ENCODE measurements around the gene AKAP13. TPM values are rescaled to one million over a fixed set of nuclear protein-coding genes. Genes with fewer than 3 reads are reported as not detected.

Gene AKAP13
- polyA plus RNA-seq, 5 donors = 73.8 to 98.5 (median 87.9) TPM

DNA sequence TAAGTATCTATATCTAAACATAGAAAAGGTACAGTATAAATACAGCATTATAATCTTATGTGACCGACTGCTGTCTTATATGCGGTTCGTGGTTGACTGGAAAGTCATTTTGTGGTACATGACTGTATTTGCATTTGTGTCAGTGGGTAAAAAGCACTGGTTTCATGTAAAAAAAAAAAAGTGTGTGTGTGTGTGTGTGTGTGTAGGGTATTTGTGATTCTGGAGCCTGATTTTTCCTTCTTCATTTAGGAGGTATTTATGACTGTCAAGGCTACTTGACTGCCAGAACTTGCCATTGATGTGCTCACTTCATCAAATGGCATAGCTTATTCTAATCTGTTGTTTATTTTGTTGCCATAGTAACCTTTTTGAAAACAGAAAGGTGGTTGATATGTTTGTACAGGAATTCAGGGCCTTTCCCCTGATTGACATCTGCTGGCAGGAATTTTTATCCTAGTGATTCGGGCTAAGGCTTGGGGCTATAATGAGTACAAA lies 63.2 kb downstream of the AKAP13 start:
- peak; percentile 39 to 47 for DNase-seq

DNA sequence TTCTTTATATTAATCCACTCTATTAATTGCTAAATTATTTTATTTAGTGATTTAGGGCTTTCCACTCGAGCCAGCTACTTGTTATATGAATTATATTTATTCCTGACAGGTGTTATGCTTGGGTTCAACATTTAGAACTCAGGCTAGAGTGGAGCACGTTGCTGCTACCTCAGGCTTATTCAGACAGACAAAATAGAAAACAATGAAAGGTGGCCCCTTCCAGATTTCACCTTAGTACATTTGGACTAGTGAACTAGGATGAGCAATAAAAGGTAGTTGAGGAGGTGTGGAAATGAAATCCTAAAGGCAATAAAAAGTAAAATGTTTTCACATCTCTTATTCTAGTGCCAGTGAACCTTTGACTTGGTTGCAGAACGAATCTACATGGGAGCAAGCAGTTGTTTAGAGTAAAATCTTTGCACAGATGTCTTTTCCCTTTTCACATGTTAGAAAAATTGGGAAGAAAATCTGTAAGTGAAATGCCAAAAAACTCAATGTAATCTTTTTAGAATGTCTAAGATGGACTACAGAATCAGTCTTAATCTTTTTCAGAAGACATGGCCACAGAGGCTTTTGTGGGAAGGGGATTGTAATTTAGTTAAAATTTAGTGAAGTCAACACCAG lies 63.8 kb downstream of the AKAP13 start:
- DNase-seq = peak in 1 of 2 donors; percentile 11

DNA sequence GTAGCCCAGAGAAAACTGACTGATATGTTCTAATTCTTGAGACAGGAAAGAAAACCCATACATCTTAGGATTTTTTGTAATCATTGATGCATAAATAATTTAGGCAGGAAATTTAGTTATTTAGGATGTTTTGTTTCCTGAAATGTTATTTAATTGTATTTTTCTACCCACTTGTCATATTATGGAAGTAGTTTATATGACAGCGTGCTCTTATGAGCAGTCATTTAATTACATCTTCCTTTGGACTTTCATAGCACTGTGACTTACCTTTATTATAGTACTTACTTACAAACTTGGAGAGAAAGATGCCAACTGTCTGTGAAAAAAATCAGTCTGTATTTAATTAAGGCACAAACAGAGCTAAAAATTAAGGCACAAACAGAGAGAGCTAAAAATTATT lies 65.0 kb downstream of the AKAP13 start:
- no peak for DNase-seq

DNA sequence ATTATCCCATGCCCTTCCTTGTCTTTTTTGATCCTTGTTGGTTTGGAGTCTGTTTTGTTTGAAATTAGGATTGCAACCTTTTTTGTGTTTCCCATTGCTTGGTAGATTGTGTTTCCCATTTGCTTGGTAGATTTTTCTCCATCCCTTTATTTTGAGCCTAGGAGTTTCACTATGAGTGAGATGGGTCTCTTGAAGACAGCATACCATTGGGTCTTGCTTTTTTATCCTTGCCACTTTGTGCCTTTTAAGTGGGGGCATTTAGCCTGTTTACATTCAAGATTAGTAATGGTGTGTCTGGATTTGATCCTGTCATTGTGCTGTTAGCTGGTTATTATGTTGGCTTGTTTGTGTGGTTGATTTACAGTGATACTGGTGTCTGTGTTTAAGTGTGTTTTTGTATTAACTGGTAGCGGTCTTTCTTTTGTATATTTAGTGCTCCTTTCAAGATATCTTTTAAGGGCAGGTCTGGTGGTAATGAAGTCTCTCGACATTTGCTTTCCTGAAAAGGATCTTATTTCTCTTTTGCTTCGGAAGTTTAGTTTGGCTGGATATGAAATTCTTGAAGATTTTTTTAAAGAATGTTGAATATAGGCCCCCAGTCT lies 70.8 kb downstream of the AKAP13 start:
- DNase-seq = no peak

DNA sequence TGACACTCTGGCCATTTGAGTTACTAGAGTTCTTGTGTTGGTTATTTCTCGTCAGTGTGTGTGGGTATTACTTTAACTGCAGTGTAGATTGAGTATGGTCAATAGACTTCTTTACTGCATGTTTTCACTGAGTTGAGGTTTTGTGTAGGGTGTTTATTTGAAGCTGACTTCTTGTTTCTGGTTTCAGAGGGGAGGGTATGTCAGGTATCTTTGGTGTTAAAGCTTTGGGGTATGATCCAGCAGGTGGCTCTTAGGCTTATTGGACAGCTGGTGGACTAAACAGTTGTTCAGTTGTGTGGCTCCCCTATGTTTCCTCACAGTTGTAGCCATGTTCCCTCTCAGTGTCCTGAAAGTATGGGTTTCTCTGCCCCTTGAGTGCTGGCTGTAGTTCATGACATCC lies 72.0 kb downstream of the AKAP13 start:
- DNase-seq = no peak

DNA sequence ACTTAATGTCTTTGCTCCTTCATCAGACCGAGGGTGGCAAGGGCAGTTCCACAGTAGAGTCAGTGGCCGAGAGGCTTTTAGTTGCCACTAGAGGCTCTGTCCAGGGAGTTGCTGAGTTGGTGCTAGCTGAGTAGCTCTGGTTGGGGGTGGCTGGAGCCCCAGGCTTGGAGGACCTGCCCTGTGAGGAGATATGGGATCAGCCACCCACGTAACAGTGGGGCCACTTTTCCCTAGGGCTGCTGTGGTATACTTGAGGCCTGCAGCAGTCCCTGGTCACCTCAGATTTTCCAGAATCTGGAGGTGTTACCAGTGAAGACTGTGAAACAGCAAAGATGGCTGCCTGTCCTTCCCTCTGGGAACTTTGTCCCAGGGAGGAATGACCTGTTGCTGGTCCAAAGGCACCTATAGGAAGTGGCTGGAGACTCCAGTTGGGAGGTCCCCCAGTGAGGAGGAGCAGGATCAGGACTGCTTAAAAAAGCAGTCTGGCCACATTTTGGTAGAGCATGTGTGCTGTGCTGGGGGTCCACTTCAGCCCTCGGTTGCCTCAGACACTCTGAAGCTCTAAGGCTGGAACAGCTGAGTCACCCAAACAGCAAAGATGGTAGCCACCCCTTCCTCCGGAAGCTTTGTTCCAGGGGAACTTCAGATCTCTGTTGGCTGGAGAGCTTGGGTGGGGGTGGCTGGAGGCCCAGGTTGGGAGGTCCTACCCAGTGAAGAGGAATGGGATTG lies 72.9 kb downstream of the AKAP13 start:
- DNase-seq = no peak

DNA sequence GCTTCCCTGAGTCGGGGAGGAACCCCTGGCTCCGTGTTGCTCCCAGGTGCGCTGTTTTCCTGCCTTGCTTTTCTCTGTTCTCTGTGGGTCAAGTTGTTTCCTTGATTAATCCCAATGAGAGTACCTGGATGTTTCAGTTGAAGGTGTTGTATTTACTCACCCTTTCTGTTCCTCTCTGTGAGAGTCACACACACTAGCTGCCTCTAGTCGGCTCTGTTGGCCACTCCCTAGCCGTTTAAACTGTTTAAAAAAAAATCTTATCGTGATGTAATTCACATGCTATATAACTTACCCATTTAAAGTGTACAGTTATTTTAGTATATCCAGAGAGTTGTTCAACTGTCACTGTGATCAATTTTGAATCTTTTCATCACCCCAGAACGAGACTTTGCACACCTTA lies 74.0 kb downstream of the AKAP13 start:
- DNase-seq = no peak

DNA sequence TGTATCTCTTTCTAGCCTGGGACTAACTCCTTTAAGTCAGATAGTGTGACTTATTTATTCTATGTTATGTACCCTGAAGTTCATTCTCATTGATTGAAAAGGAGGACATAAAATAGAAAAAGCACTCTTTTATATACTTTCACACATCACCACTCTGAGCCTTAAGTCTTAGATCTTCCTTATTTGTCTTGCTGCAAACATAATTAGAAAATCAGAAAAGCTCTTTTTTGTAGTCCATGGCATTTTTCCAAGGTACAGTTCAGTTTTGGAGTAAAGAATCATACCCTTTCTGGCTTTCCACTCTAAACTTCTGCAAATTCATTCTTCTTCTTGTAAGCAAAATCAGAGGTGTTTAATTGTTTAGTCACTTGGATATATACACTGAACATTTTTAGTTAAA lies 75.5 kb downstream of the AKAP13 start:
- no peak for DNase-seq

DNA sequence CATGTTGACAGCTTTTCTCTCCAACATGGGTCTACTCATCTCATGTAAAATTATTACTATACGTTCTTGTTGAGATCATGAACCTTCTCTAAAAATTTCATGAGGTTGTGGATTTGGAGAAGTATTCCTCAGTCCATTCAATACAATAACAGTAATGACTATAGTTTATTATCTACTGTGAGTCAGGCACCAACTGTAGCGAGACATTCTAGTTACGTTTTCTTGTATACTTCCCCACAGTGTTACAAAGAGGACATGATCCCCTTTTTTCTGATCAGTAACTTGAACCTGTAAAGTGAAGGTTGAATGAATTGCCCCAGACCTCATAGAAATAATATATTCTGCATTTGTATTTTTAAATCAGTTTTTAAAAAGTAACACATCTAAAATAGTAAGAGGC lies 76.4 kb downstream of the AKAP13 start:
- no peak for DNase-seq

DNA sequence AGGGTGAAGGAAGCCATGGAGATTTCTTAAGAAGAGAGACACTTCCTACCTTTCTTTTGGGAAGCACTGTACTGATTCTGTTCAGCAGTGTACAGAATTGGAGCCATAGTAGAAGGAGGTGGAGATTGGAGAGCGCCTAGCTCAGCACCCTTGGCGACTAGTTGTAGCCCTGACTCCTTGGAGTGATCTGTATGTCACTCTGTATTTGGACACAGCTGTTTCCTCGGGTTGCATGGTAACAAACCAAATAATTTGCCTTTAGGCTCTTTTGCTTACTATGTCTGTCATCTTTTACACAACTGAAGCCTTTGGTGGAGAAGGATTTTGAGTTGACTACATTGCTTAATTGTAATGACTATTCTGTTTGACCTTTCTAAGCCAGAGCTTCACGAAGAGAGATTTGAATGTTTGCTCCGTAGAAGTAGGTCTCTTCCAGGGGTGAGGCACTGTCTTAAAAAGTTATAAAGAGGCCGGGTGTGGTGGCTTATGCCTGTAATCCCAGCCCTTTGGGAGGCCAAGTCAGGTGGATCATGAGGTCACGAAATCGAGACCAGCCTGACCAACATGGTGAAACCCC lies 77.1 kb downstream of the AKAP13 start:
- DNase-seq = no peak

DNA sequence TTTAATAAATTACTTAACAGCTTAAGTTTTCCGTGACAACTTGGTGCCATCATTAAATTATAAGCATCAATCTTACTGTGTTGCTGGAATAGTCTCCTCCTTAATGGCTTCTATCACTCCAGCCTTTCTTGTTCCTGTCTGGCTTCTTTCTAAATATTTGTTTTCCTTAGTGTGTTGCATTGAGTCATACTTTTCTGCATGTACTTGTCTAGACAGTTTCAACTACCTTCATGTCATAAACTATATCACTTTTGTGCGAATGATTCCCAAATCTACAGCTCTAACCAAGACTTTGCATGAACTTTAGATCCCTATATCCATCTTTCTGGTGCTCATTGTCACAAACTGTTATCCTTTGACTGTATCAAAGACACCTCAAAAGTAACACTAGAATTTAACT lies 78.4 kb downstream of the AKAP13 start:
- no peak for DNase-seq

DNA sequence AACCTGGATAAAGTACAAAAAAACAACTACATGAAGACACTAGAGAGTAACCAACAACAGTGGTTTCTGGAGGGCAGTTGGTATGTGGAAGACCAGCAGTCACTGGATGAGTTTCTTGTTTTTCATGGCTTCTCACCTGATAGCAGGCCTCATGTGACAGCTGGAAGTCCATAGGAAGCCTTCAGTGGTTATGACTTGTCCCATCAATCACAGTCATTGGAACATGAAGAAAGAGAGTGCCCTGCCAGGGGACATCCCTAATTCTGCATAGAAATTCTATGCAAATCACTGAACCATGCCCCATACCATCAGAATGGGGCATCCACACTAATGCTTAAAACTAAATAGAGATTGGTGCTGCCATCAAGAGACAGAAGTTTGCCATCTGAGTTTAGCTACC lies 81.6 kb downstream of the AKAP13 start:
- no peak for DNase-seq

DNA sequence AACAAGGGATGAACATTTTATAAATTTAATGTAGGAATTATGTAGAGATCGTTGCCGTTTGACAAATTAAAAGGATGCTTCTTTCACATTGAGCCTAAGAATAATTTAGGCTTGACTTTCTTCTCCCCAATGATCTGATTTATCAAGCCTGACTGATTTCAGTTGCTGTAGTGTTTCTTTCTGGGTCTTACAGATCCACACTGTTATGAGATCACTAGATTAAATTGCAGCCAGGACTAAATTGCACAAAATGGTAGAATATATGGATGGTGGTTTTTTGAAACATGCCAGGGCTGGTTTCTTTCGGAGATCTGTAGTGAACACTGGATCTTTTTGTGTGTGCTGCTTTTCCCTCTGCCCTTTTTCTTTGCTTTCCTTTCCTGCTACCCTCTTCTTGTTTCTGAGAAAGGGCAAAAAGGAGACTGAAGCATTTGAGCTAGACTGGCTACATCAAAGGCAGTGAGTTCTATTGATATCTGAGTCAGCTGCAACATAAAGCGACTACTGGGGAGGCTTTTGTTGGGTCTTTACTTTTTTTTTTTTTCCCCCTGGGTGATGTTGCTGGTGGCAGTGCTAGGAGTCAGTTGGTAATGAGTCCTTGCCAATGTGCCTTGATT lies 83.0 kb downstream of the AKAP13 start:
- no peak for DNase-seq

DNA sequence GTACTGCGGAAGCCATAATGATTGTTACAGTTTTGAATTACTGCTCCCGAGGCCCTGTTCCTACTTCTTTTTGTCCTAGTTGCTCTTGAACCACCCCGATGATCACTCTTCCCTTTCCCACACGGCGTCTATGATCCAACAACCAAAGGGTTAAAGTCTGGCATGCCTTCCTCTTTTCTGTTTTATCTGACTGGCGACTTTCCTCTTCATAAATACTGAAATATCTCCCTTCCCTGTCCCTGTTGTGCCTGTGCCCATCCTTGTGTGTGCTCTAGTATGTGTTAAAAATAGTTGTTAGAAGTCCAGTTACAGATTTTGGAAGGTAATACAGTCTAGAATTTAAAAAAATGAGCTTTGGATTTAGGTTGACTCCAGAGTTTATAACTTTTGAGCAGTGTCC lies 83.6 kb downstream of the AKAP13 start:
- no peak for DNase-seq

DNA sequence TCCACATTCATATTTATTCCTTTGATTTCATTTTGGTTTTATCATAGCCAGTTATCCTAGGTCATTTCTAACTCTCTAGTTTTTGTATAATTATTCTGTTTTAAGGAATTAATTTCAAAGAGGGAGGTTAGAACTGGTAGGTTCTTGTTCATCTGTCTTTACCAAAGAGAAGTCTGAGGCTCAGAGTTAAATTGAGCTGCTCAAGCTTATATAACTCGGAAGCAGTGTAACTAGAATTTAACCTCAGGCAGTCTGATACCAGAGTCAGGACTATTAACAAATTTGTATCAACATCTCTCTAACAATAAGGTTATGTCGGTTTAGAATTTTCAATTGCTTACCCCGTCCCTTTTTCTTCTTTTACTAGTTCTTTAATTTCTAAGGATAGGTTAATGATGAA lies 84.1 kb downstream of the AKAP13 start:
- DNase-seq = no peak

DNA sequence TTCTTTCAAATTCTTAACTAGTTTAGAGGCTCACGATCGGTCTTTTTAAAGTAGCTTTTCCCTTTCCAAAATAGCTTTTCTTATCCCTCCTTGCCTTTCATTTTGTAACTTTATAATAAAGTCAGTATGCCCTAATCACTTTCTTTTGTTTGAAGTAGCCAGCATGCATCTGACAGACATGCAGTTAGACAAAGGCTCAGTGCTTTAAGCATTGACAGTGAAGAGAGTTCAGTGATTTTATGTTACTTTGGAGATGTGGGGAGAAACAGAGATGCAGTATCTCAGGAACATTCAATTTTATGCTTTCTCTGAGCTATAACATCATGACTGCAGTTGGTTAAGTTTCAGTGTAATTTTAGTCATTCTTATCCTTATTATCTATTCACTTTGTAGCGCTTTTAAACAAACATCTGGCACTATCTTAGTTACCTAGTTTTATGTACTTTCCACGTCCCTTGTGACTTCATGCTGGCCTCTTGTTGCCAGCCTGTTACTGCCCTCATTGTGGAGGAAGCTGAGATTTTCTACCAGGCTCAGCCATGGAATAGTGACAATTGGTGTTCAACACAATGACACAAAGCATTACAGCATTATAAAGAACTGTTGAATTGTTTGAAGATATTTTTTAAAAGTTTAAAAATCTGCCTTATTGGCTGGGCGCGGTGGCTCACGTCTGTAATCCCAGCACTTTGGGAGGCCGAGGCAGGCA lies 90.3 kb downstream of the AKAP13 start:
- DNase-seq = no peak

DNA sequence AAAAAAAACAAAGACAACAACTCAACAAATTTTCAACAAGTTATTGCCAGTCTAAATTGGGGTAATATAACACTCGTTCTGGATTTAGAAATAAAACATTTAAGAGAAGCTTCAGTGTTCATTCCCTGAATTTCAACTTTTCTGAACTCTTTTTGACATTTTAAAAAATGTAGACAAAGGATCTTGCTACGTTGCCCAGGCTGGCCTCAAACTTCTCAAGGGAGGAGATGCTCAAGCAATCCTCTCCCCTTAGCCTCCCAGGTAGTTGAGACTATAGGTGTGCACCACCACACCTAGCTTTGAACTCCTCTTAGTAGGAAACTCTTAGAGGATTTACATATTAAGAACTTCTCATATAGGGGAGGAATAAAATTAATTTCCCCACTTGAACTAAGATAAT lies 91.9 kb downstream of the AKAP13 start:
- no peak for DNase-seq

DNA sequence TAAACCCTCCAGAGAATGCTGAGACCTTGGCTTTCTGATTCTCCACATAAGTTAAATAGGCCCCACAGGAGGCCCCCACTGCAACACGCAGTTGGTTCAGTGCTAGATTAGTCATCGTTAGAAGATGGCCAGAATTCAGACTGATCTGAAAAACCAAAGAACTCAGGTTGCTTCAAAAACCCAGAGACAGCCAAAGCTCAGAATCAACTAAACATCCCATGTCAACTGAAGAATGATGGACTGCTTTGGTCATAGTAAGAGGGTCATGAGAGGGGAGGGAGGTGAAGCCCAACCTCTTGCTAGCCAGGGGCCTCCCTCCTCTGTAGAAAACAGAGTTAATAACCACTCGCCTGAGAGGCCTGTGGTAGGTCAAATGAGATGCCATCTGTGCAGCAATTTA lies 93.1 kb downstream of the AKAP13 start:
- no peak for DNase-seq

DNA sequence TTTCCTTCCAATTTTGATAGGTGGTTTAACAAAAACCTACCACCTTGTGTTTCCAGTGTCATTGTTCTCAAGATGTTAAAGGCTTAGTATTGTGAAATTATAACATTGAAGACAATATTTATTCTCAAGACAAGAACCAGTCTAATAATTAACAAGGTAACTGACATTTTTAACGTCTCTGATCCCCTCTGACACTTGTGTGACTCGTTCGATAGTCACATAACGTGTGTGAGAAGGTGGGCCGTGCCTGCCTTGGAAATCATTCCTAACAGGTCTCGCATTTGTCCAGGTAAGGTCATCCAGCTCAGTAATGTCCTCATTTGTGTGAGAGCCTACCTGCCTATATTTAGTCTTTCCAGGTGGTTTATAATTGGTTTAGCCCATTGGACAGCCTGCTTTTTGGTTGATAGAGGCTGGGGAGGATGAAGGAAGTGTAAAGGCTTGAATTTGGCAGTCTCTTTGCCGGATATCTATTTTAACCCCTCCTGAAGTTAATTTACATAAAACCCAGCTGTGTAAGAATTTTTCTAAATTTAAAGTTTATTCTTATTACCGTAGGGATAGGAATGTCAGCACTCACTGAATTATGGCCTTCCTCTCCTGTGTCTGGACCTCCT lies 94.4 kb downstream of the AKAP13 start:
- DNase-seq = no peak

DNA sequence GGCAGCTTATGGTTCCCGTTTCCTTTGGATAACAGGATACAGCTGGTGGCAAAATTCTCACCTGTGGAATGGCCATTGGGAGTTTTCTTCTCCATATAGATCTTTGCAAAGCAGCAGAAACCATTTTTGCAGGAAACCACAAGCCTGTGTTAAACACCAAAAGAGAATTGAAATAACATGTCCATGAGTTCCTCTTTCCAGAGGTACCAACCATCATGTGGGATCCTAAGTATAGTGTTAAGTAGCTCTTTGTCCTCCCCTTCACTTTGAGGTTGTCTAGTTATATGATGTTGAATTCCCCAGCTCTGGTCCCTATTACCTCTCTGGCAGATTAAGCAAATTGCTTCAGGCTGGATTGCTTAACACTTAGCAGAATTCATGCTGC lies 94.9 kb downstream of the AKAP13 start:
- DNase-seq = no peak

DNA sequence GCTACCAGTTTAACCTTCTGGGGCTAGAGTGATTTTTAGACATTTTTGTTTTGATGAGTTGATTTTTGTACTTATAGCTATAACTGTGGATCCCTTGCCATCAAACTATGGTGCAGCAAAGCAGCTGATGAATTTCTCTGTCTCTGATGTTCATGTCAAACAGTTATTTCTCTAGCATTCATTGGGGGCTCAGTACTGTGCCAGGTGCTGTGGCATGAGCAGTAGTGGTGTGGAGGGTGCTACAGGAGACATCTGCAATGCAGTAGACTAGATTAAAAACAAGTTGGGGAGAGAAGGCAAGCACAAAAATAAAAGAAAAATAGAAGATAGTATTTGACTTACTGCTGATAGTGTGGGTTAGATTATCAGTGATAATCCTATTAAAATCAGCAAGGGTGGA lies 95.3 kb downstream of the AKAP13 start:
- no peak for DNase-seq
